Femur (tissue), 1 donor: ENCODE data around the gene TMPRSS3.

ENCODE experiments used
- DNase-seq: peaks from one replicate; pipeline ENCODE4 v3.0.0-alpha.2; 2017

TMPRSS3 gene

GRCh38 chr21:42386034-42386591 lies 9.7 kb downstream of the TMPRSS3 start:
- no peak for DNase-seq

GRCh38 chr21:42385619-42386018 lies 10.2 kb downstream of the TMPRSS3 start:
- DNase-seq: no peak

- DNase-seq: no peak
These were observed 10.9 kb downstream of the TMPRSS3 start for GRCh38 chr21:42384989-42385388.

- DNase-seq: no peak
These were observed 11.5 kb downstream of the TMPRSS3 start for GRCh38 chr21:42384156-42384945.

- DNase-seq: no peak
These were observed 12.5 kb downstream of the TMPRSS3 start for GRCh38 chr21:42383331-42383730.

GRCh38 chr21:42382915-42383314 lies 12.9 kb downstream of the TMPRSS3 start:
- no peak for DNase-seq

- no peak for DNase-seq
These were observed 14.4 kb downstream of the TMPRSS3 start for GRCh38 chr21:42381347-42381984.

GRCh38 chr21:42379426-42380215 lies 16.2 kb downstream of the TMPRSS3 start:
- no peak for DNase-seq

GRCh38 chr21:42378418-42378817 lies 17.4 kb downstream of the TMPRSS3 start:
- DNase-seq: no peak

- DNase-seq: no peak
These were observed 17.9 kb downstream of the TMPRSS3 start for GRCh38 chr21:42377951-42378340.

- DNase-seq: no peak
These were observed 18.5 kb downstream of the TMPRSS3 start for GRCh38 chr21:42377211-42377950.

GRCh38 chr21:42376338-42376982 lies 19.4 kb downstream of the TMPRSS3 start:
- DNase-seq: no peak

GRCh38 chr21:42375966-42376337 lies 19.9 kb downstream of the TMPRSS3 start:
- DNase-seq: no peak

GRCh38 chr21:42375506-42375905 lies 20.3 kb downstream of the TMPRSS3 start:
- no peak for DNase-seq

GRCh38 chr21:42374864-42375499 lies 20.9 kb downstream of the TMPRSS3 start:
- DNase-seq: no peak

- no peak for DNase-seq
These were observed 21.4 kb downstream of the TMPRSS3 start for GRCh38 chr21:42374457-42374856.

GRCh38 chr21:42373908-42374455 lies 21.9 kb downstream of the TMPRSS3 start:
- DNase-seq: no peak

GRCh38 chr21:42373196-42373907 lies 22.5 kb downstream of the TMPRSS3 start:
- no peak for DNase-seq

- no peak for DNase-seq
These were observed 24.8 kb downstream of the TMPRSS3 start for GRCh38 chr21:42370894-42371654.

- DNase-seq: no peak
These were observed 26.0 kb downstream of the TMPRSS3 start for GRCh38 chr21:42369821-42370220.
